GM12878 (cell line): ENCODE results near the gene ATG10. TPM values are rescaled to one million over a fixed set of nuclear protein-coding genes. Genes with fewer than 3 reads are reported as not detected.

Experiments used
- BCLAF1 ChIP-seq: fragments of 450-650 bp; IDR thresholded peaks from 2 replicates; pipeline ENCODE4 v1.6.1; 2017; ENCODE audit warnings: antibody characterized with exemption, mild to moderate bottlenecking, moderate library complexity
- CBX5 ChIP-seq: sonication (generic); IDR thresholded peaks from 2 replicates; pipeline ENCODE4 v1.6.1; 2016; ENCODE audit warnings: low read depth, moderate library complexity, mild to moderate bottlenecking, inconsistent platforms
- MEF2A ChIP-seq: IDR thresholded peaks from 2 replicates; pipeline ENCODE4 v1.6.1; 2011; ENCODE audit warnings: low read depth, mild to moderate bottlenecking, low read length, moderate library complexity; ENCODE audit not compliant: insufficient read depth
- NFXL1 ChIP-seq: fragments of 450-650 bp; IDR thresholded peaks from 2 replicates; pipeline ENCODE4 v1.6.1; 2017; ENCODE audit warnings: antibody characterized with exemption, mild to moderate bottlenecking, borderline replicate concordance
- NR2C1 ChIP-seq: fragments of 450-650 bp; IDR thresholded peaks from 2 replicates; pipeline ENCODE4 v1.6.1; 2017; ENCODE audit warnings: antibody characterized with exemption, mild to moderate bottlenecking, moderate library complexity
- POU2F2 ChIP-seq: IDR thresholded peaks from 3 replicates; pipeline ENCODE4 v1.6.1; 2011; ENCODE audit warnings: low read depth, mild to moderate bottlenecking, low read length, borderline replicate concordance
- RUNX3 ChIP-seq: IDR thresholded peaks from 2 replicates; pipeline ENCODE4 v1.6.1; 2012; ENCODE audit warnings: low read length, inconsistent platforms
- SIN3A ChIP-seq: IDR thresholded peaks from 2 replicates; pipeline ENCODE4 v1.6.1; 2012; ENCODE audit warnings: low read depth, low read length, improper control_type of control experiment
- SKIL ChIP-seq: fragments of 450-650 bp; IDR thresholded peaks from 2 replicates; pipeline ENCODE4 v1.6.1; 2017; ENCODE audit warnings: mild to moderate bottlenecking, low read depth, inconsistent platforms; ENCODE audit not compliant: poor library complexity, severe bottlenecking
- SMAD5 ChIP-seq: IDR thresholded peaks from 2 replicates; pipeline ENCODE4 v1.6.1; 2016; ENCODE audit warnings: antibody characterized with exemption, low read depth
- TAF1 ChIP-seq: IDR thresholded peaks from 2 replicates; pipeline ENCODE4 v1.6.1; 2011; ENCODE audit warnings: mild to moderate bottlenecking, low read depth, low read length, borderline replicate concordance
- TCF3 ChIP-seq: IDR thresholded peaks from 2 replicates; pipeline ENCODE4 v1.6.1; 2012; ENCODE audit warnings: low read depth, mild to moderate bottlenecking, low read length, borderline replicate concordance; ENCODE audit not compliant: insufficient read depth
- YY1 ChIP-seq: IDR thresholded peaks from 2 replicates; pipeline ENCODE4 v1.6.1; 2011; ENCODE audit warnings: low read depth, mild to moderate bottlenecking, low read length
- ZBTB40 ChIP-seq: fragments of 450-650 bp; IDR thresholded peaks from 2 replicates; pipeline ENCODE4 v1.6.1; 2016; ENCODE audit warnings: mild to moderate bottlenecking, moderate library complexity, borderline replicate concordance
- ZNF592 ChIP-seq: fragments of 450-650 bp; IDR thresholded peaks from 2 replicates; pipeline ENCODE4 v1.6.1; 2017; ENCODE audit warnings: mild to moderate bottlenecking, moderate library complexity
- polyA plus RNA-seq, 11 experiments: library from polyadenylated mRNA; depleted of rRNA in 4 of 11; unstranded in 6 of 11; stranded (reverse) in 5 of 11; fragments of >200 nt; fragmentation: Nextera tagmentation in 4 of 11; fragmentation: Illumina TruSeq in 1 of 11; extraction: Ambion mirVana in 4 of 11; extraction: Trizol in 1 of 11; gene quantifications; 1 replicate in 1 of 11; 2 replicates in 10 of 11; pipeline versions ENCODE4 v1.2.1 to v1.2.3, GENCODE V29; 2011 to 2016; ENCODE audit warnings: inconsistent platforms in 2 of 11, missing spikeins in 2 of 11, low read depth in 1 of 11
- total RNA-seq, 4 experiments: library from RNA; depleted of rRNA in 3 of 4; stranded (reverse); fragments of >200 nt in 3 of 4; fragmentation: Illumina TruSeq in 1 of 4; extraction: Trizol in 1 of 4; gene quantifications; 2 replicates each; pipeline versions ENCODE4 v1.2.1 to v1.2.3, GENCODE V29; 2013 to 2021

Gene ATG10
- total and polyA plus RNA-seq, 10 of the 15 experiments (the other 5 are each of a cell fraction or from before 2014, with no cell fraction given) = 3.8 to 14.4 (median 6.5) TPM

- TF ChIP-seq CBX5 = peak; percentile 79; the same call in 1 of the 2 replicates
- TF ChIP-seq NFXL1 = no peak
- peak; percentile 63; the same call in 1 of the 2 replicates for TF ChIP-seq ZBTB40
- TF ChIP-seq SMAD5 = peak; percentile 96
- peak; percentile 86; the same call in 1 of the 2 replicates for TF ChIP-seq SIN3A
- TF ChIP-seq NR2C1 = no peak
- TF ChIP-seq YY1 = peak; percentile 29
- TF ChIP-seq TCF3 = peak; percentile 76; the same call in 1 of the 2 replicates
- 0 out of 2 replicates have a peak, but pooled peaks have one; percentile 35 for TF ChIP-seq MEF2A
- TF ChIP-seq RUNX3 = peak; percentile 77
- TF ChIP-seq ZNF592 = peak; percentile 45; the same call in 1 of the 2 replicates
- TF ChIP-seq TAF1 = peak; percentile 93
- peak; percentile 45 for TF ChIP-seq SKIL
- TF ChIP-seq BCLAF1 = no peak
- peak; percentile 93; the same call in 2 of the 3 replicates for TF ChIP-seq POU2F2
Observed at GRCh38 chr5:82277987-82278710, 306.3 kb downstream of the ATG10 start, which contains the start of gene RPS23 (continued).
